Measurements from ENCODE around the gene IL34. TPM values are rescaled to one million over a fixed set of nuclear protein-coding genes. Genes with fewer than 3 reads are reported as not detected.

The IL34 gene
- total and polyA plus RNA-seq, 2 experiments from 2014 or later = 4.3 to 6.6 TPM

GRCh38 chr16:70604407-70605282 lies 41.7 kb upstream of the IL34 start:
- Mint-ChIP-seq H3K4me3 (no peak overlapping the region), H3K36me3 (ENCODE audit: low read depth) (no peaks in the 10 kb centered on the region; the same call in 2 of the 3 replicates), H3K27me3 (ENCODE audit: insufficient read depth, low read depth, poor library complexity) (peaks cover 12% of the 10 kb centered on the region), H3K27ac (no peak overlapping the region), H3K4me1 (peaks cover 2% of the 10 kb centered on the region; the same call in 1 of the 3 replicates), H3K9me3 (no peaks in the 10 kb centered on the region; the same call in 2 of the 3 replicates)
- H3K27me3 ChIP-seq (ENCODE audit: insufficient read depth) = 0 out of 2 replicates have a peak, but pooled peaks cover 14% of the 10 kb centered on the region
- no peaks in the 10 kb centered on the region for H3K4me1 ChIP-seq (ENCODE audit: insufficient read depth)
- H3K9me2 ChIP-seq (ENCODE audit: insufficient read depth) = no peaks in the 10 kb centered on the region
- no peak overlapping the region for H3K27ac ChIP-seq (ENCODE audit: low read depth)
- TF ChIP-seq ZNF114 (CRISPR knock-in tag; IDR thresholded peaks at IDR 0.05) (no peak), EZH2phosphoT487 (IDR thresholded peaks at IDR 0.05; ENCODE audit: unreplicated experiment) (no peak), POLR2AphosphoS5 (IDR thresholded peaks at IDR 0.05; ENCODE audit: low read depth) (no peak), CREB1 (CRISPR knock-in tag; IDR thresholded peaks at IDR 0.05; ENCODE audit: low read depth) (no peak), JUNB (IDR thresholded peaks at IDR 0.05; ENCODE audit: unreplicated experiment) (no peak), CTCF (conservative IDR thresholded peaks at IDR 0.05; ENCODE audit: low read depth in 2 of 2) (no peak), ZNF331 (CRISPR knock-in tag; IDR thresholded peaks at IDR 0.05; ENCODE audit: low read depth) (no peak), REST (IDR thresholded peaks at IDR 0.05; ENCODE audit: unreplicated experiment) (no peak), EZH2 (IDR thresholded peaks at IDR 0.05; ENCODE audit: low read depth, unreplicated experiment) (no peak), ETS1 (IDR thresholded peaks at IDR 0.05) (no peak), NANOG (IDR thresholded peaks at IDR 0.05; ENCODE audit: borderline replicate concordance) (no peak), ZNF462 (CRISPR knock-in tag; IDR thresholded peaks at IDR 0.05) (no peak)
- H3F3A ChIP-seq (replicated peaks; ENCODE audit: low read depth) = no peaks in the 10 kb centered on the region
- H2AFZ ChIP-seq = no peak overlapping the region
- ATAC-seq (peak; percentile 20), DNase-seq (ENCODE audit: low spot score) (peak; percentile 36)
- no peaks in the 10 kb centered on the region for H3K79me2 ChIP-seq (replicated peaks; ENCODE audit: insufficient read depth)
- H3K4me3 ChIP-seq = no peak overlapping the region
- no peak overlapping the region for H3K4me2 ChIP-seq
- no peaks in the 10 kb centered on the region for H3K36me3 ChIP-seq (ENCODE audit: insufficient read depth)
- no peaks in the 10 kb centered on the region for H4K20me1 ChIP-seq (replicated peaks; ENCODE audit: insufficient read depth)

Data from GM23338 (cell line).